Fibroblast of peridontal ligament (primary cell): ENCODE data around the gene CAST.

Experiments used
- DNase-seq: peaks from one replicate; pipeline ENCODE4 v3.0.0-alpha.2; 2010; ENCODE audit errors: extremely low read depth

CAST gene

GRCh38 chr5:96818125-96818788, 156.1 kb downstream of the CAST start:
- DNase-seq = no peak

- DNase-seq = no peak
Measured at GRCh38 chr5:96819806-96820205, 157.6 kb downstream of the CAST start.

- DNase-seq = peak; percentile 27
Measured at GRCh38 chr5:96821260-96821916, 159.2 kb downstream of the CAST start.

GRCh38 chr5:96822686-96823459, 160.7 kb downstream of the CAST start:
- DNase-seq = no peak

GRCh38 chr5:96823900-96824380, 161.8 kb downstream of the CAST start:
- peak; percentile 43 for DNase-seq
